GM13977 (cell line): ENCODE results near the gene CLRN2.

ENCODE experiments used
- DNase-seq: peaks from one replicate; pipeline ENCODE4 v3.0.0; 2012; ENCODE audit warnings: low spot score
- CTCF ChIP-seq: IDR thresholded peaks from 2 replicates; pipeline ENCODE4 v1.5.1; 2012; ENCODE audit warnings: mild to moderate bottlenecking, control low read depth; ENCODE audit not compliant: insufficient read depth; ENCODE audit errors: extremely low read depth, missing control alignments
- in situ Hi-C: fragments of 300-500 bp; cut with MboI; formaldehyde crosslinking; loops from one replicate; pipeline ENCODE4 v1.12.0; 2022; ENCODE audit warnings: low sequenced_read_pairs, low pct_unique_long_range_greater_than_20kb, mixed read lengths, inconsistent platforms; ENCODE audit not compliant: unreplicated experiment

Gene CLRN2

GRCh38 chr4:17523662-17524061, 8.7 kb downstream of the CLRN2 start:
- no peak for TF ChIP-seq CTCF
- DNase-seq = no peak
- in situ Hi-C loops = no loop called here

GRCh38 chr4:17526695-17527477, 11.9 kb downstream of the CLRN2 start:
- no peak for DNase-seq
- in situ Hi-C loops = loop anchor here (25.0 kb wide), 1 partner anchor 1060 kb away; no protein-coding TSS in a partner anchor
- no peak for TF ChIP-seq CTCF

- no peak for TF ChIP-seq CTCF
- in situ Hi-C loops = loop anchor here (25.0 kb wide), 1 partner anchor 1059 kb away; no protein-coding TSS in a partner anchor
- DNase-seq = no peak
Observed at GRCh38 chr4:17528551-17529165, 13.7 kb downstream of the CLRN2 start.

GRCh38 chr4:17531538-17532285, 16.7 kb downstream of the CLRN2 start:
- in situ Hi-C loops = loop anchor here (25.0 kb wide), 1 partner anchor 1056 kb away; no protein-coding TSS in a partner anchor
- DNase-seq = no peak

GRCh38 chr4:17534705-17535104, 19.7 kb downstream of the CLRN2 start:
- TF ChIP-seq CTCF = no peak
- no peak for DNase-seq
- in situ Hi-C loops = loop anchor here (25.0 kb wide), 1 partner anchor 1053 kb away; no protein-coding TSS in a partner anchor

More at GRCh38 chr4:17531538-17532285, 16.7 kb downstream of the CLRN2 start:
- TF ChIP-seq CTCF = no peak

GRCh38 chr4:17535242-17535641, 20.3 kb downstream of the CLRN2 start:
- in situ Hi-C loops = loop anchor here (25.0 kb wide), 1 partner anchor 1052 kb away; no protein-coding TSS in a partner anchor
- DNase-seq = no peak
- no peak for TF ChIP-seq CTCF
